Small intestine (tissue), 7 donors: ENCODE data around the gene ACKR1. TPM values are rescaled to one million over a fixed set of nuclear protein-coding genes. Genes with fewer than 3 reads are reported as not detected.

Experiments
- DNase-seq, 2 donors: peaks; one replicate each; pipeline versions ENCODE4 v3.0.0 to v3.0.0-alpha.2; 2013
- FAIRE-seq: peaks from 2 replicates; lab custom pipeline; 2012; peaks lifted over from hg19 to GRCh38; lab: Jason Lieb, UNC
- H3K27ac ChIP-seq, 3 donors: one replicate each; pipeline ENCODE4 v1.5.1; 2013; ENCODE audit warnings: low read length in 2 of 3, mild to moderate bottlenecking in 2 of 3, control low read depth in 1 of 3, inconsistent platforms in 1 of 3, low read depth in 1 of 3, moderate library complexity in 1 of 3
- H3K27me3 ChIP-seq, 3 donors: one replicate each; pipeline ENCODE4 v1.6.1; 2013; ENCODE audit warnings: low read length in 3 of 3, inconsistent platforms in 1 of 3; ENCODE audit not compliant: control insufficient read depth in 3 of 3, insufficient read depth in 3 of 3
- H3K36me3 ChIP-seq, 3 donors: one replicate each; pipeline ENCODE4 v1.6.1; 2013; ENCODE audit warnings: low read length in 3 of 3, inconsistent platforms in 1 of 3, low read depth in 1 of 3, mild to moderate bottlenecking in 1 of 3, moderate library complexity in 1 of 3; ENCODE audit not compliant: control insufficient read depth in 3 of 3, insufficient read depth in 2 of 3
- H3K4me1 ChIP-seq, 3 donors: one replicate each; pipeline ENCODE4 v1.6.1; 2013; ENCODE audit warnings: low read length in 2 of 3, inconsistent platforms in 1 of 3, low read depth in 1 of 3, mild to moderate bottlenecking in 1 of 3, moderate library complexity in 1 of 3; ENCODE audit not compliant: control insufficient read depth in 3 of 3, insufficient read depth in 2 of 3
- H3K4me3 ChIP-seq, 3 donors: one replicate each; pipeline ENCODE4 v1.5.1; 2013; ENCODE audit warnings: low read length in 3 of 3, control low read depth in 1 of 3, inconsistent platforms in 1 of 3, low read depth in 1 of 3, mild to moderate bottlenecking in 1 of 3, moderate library complexity in 1 of 3
- H3K9me3 ChIP-seq, 2 donors: one replicate each; pipeline ENCODE4 v1.6.1; 2013; ENCODE audit warnings: low read depth in 1 of 2, low read length in 1 of 2; ENCODE audit not compliant: control insufficient read depth in 2 of 2, insufficient read depth in 1 of 2
- WGBS, 3 donors: extraction: QIAGEN DNeasy Blood & Tissue Kit; methylation state at CpG; one replicate each; pipeline ENCODE4 v1.1.7; 2013; 5-methylcytosine and 5-hydroxymethylcytosine counted together
- polyA plus RNA-seq, 4 donors: library from polyadenylated mRNA; stranded (reverse) in 3 of 4; unstranded in 1 of 4; fragments of 200-250 nt in 3 of 4; fragments of 120-200 nt in 1 of 4; gene quantifications; one replicate each; pipeline versions ENCODE4 v1.2.1 to v1.2.3, GENCODE V29; 2013
- donor health status: healthy with polysubstance abuse.
- donor health status: control.
- donor health status: control.
- donor health status: Bipolar disorder and iron deficiency.
- donor health status: healthy.

ACKR1 gene
- polyA plus RNA-seq, 4 donors: 1.3 to 96.8 (median 2.7) TPM

DNA sequence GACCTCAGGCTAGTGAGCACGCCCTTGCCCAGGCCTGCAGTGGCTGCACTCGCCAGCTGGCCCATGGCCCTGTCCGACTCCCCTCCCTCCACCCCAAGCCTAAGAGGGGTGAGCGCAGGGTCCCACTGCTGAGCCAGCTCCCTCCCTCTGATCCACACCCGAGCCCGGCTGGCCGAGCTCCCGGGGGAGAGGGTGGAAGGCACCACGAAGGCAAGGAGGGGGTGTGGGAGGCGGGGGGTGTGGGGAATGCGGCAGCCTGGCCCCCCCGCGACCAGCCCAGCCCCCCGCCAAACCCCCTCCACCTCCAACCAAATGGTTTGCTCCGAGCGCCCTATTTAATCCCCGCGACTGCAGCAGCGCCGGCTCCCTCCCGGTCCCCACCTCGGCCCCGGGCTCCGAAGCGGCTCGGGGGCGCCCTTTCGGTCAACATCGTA is 33.4 kb upstream of the ACKR1 start, which contains the start of gene CADM3:
CADM3 (plus strand) TSS at position 362 of the 434 bp plus-strand sequence. CDS start 151 bp downstream, outside the sequence.
- FAIRE-seq: no peak
- no peak within 1 kb of the TSS for H3K27ac ChIP-seq
- 5 to 19% (median 10%) methylated on average over 7 to 29 of the region's 29 CpGs for WGBS, 3 donors
- no peak for DNase-seq
- peaks cover 2 to 35% (median 5%) of the 10 kb centered on the region in 3 donors for H3K27me3 ChIP-seq
- H3K36me3 ChIP-seq: no peaks in the 10 kb centered on the region
- H3K4me1 ChIP-seq: no peaks in the 10 kb centered on the region
- peak within 1 kb of the TSS in 1 of 3 donors; percentile 19 for H3K4me3 ChIP-seq
- no peaks in the 10 kb centered on the region for H3K9me3 ChIP-seq

DNA sequence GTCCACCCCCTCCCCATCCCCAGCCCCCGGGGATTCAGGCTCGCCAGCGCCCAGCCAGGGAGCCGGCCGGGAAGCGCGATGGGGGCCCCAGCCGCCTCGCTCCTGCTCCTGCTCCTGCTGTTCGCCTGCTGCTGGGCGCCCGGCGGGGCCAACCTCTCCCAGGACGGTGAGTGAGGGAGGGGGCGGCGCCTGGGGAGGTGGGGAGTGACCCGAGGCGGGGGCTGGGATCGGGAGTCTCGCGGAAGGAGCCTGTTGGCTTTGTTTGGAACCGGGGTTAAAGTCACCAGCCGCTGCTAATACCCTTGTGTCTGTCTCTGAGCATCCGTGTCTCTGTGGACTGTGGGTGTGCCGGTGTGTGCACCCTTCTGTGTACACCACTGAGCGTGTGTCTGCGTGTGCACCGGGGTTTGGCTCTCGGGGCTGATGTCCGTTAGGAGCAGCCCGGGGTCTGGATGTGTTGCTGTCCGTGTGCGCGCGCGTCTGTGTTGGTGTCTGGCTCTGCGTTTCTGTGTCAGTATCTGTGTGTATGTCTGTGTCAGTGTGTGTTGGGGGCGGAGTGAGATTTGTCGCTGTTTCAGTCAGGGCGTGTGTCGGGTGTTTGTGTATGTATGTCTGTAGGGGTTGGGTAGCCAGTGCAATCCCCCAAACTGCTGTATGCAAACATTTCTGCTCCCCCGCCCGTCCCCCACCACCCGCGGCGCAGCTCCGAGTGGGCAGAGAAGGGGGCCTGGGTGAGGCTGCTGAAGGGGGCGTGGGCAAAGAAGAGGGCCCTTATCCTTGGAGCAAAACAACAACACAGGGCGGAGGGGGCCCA is 32.8 kb upstream of the ACKR1 start:
- H3K4me3 ChIP-seq: peak overlapping the region in 1 of 3 donors; percentile 19
- no peaks in the 10 kb centered on the region for H3K9me3 ChIP-seq
- H3K27ac ChIP-seq: no peak overlapping the region
- H3K4me1 ChIP-seq: no peaks in the 10 kb centered on the region
- H3K36me3 ChIP-seq: no peaks in the 10 kb centered on the region
- DNase-seq (no peak), FAIRE-seq (no peak)
- 2 to 6% (median 5%) methylated on average over 45 to 49 of the region's 49 CpGs for WGBS, 3 donors
- peaks cover 2 to 35% (median 5%) of the 10 kb centered on the region in 3 donors for H3K27me3 ChIP-seq

DNA sequence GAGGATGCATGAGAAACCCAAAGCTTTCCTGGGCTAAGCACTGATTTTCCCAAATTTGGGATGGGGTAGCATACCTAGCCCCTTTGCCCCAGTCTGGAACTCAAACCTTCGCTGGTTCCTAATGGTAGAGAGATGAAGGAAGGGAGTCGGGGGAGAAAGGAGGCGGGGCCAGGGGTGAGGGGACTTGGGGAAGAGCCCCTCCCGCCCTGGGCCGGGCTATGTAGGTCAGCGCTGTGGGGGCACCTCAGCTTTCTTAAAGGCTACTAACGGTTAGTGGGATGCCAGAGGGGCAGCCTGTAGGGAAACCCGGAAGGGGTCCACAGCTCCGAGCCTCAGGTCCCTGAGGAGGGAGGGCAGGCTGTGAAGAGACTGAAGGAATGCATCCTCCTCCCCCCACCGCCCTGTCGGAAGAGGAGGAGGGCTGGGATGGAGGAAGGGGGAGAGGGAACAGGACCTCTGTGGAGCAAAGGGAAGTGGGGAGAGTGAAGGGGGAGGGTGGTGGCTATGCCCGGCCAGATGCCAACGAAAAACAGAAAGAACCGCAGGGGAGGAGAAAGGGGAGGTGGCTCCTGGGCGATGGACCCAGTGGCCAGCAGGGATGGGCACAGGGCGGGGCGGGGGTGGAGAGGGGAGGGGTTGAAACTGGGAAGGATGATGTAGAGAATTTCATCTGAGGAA is 31.9 kb upstream of the ACKR1 start:
- DNase-seq: no peak
- WGBS, 3 donors: 2 to 9% (median 4%) methylated on average over 17 of the region's 17 CpGs
- no peak for FAIRE-seq
- peak overlapping the region in 1 of 3 donors; percentile 19 for H3K4me3 ChIP-seq
- H3K27me3 ChIP-seq: peaks cover 2 to 35% (median 5%) of the 10 kb centered on the region in 3 donors
- H3K4me1 ChIP-seq: no peaks in the 10 kb centered on the region
- no peak overlapping the region for H3K27ac ChIP-seq
- H3K36me3 ChIP-seq: no peaks in the 10 kb centered on the region
- no peaks in the 10 kb centered on the region for H3K9me3 ChIP-seq

DNA sequence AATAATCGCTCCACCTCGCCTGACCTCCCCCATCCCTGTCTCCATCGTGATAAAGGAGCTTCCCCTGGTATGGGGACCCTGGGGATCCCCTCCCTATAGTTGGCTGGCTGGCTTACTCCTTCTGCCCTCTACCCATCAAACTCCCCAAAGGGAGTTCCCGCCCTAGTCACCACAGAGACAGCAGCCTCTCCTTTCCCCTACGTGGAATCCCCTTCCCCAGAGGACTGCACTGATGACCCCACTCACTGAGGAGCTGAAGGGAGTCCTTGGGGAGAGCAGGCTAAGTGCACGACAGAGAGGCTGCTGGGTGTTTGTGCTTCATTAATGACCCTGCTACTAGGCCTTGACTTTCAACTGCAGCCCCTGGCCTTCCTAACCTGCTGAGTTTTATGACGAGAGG is 31.4 kb upstream of the ACKR1 start:
- Histone ChIP-seq H3K4me3 (no peak overlapping the region), H3K27ac (no peak overlapping the region), H3K9me3 (no peaks in the 10 kb centered on the region), H3K36me3 (no peaks in the 10 kb centered on the region), H3K27me3 (peaks cover 0 to 35% (median 5%) of the 10 kb centered on the region in 3 donors), H3K4me1 (no peaks in the 10 kb centered on the region)
- FAIRE-seq (no peak), DNase-seq (no peak)
- WGBS, 3 donors: 31% methylated on average over 7 of the region's 7 CpGs

DNA sequence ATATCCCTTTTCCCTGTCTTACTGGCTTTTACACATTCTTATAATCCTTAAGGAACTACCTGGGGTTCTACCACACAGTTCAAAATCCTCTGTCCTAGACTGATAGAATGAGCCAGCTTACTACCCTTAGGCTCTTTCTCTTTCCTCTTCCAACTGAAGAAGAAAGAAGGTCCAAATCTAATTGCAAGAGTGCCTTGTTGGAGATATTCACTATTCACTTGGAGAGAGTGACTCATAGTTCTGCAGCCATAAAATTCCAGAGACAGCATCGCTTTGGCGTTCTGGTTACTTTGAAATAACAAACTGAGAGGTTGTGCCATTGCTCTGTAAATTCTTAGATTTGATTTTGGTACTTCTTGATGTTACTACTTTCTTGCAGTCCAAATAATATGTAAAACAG is 29.1 kb upstream of the ACKR1 start:
- Histone ChIP-seq H3K9me3 (no peaks in the 10 kb centered on the region), H3K27me3 (peaks cover 0 to 33% (median 5%) of the 10 kb centered on the region in 3 donors), H3K4me1 (no peaks in the 10 kb centered on the region), H3K36me3 (no peaks in the 10 kb centered on the region), H3K4me3 (no peak overlapping the region), H3K27ac (no peak overlapping the region)
- FAIRE-seq (no peak), DNase-seq (no peak)
- WGBS, 3 donors: 66 to 78% (median 71%) methylated on average over 2 of the region's 2 CpGs

DNA sequence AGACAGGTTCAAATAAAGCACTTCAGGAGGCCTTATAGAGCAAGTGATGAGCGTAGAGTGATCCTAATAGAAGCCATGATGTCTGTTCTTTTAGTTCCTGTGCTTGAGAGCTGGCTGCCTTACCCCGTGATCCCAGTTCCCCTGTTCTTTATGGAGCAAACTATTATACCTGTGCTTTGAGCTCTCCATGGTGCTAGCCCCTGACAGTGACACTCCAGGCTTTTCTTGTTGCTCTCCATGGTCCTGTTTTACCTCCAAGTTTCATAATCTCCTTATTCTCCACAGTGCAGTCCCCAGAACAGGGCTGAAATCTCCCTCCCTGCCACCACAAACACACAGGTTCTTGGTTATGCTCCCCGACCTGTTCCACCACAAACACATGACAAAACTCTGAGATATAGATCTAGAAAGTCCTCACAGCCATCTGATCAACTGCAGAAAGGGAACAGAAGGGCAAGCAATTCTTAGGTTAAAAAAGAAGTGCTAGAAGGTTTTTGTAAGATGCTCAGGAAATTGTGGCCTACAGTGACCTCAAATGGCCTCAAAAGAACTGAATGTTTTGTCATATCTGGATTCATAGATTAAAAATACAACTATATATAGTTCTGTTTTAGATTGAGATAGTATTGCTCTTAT is 27.3 kb upstream of the ACKR1 start:
- Histone ChIP-seq H3K4me1 (no peaks in the 10 kb centered on the region), H3K27me3 (peaks cover 0 to 15% (median 8%) of the 10 kb centered on the region in 3 donors), H3K36me3 (no peaks in the 10 kb centered on the region), H3K4me3 (no peak overlapping the region), H3K9me3 (no peaks in the 10 kb centered on the region), H3K27ac (no peak overlapping the region)
- peak; percentile 29 to 89 for DNase-seq
- 9 to 13% (median 10%) methylated on average over 3 of the region's 3 CpGs for WGBS, 3 donors
- FAIRE-seq: no peak

DNA sequence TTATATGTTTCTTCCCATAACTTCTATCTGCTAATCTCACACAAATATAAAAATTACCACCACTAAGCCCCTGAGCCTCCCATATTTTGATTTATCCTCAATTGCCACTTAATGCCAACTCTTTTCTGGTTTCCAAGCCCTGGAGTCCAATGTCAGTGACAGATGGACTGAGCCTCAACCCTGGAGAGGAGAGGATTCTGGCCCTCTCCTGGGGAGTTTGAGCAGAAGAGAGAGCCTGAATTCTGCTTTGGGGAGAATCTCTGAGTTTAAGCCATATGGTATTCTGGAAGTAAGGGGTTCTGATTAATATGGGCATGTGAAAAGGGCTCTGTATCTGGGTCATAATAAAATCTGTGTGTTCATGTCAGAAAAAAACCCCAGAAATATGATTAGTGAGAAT is 24.8 kb upstream of the ACKR1 start:
- DNase-seq: no peak
- H3K4me3 ChIP-seq: no peak overlapping the region
- no peak for FAIRE-seq
- H3K27me3 ChIP-seq: peaks cover 0 to 7% (median 3%) of the 10 kb centered on the region in 3 donors
- H3K27ac ChIP-seq: no peak overlapping the region
- no peaks in the 10 kb centered on the region for H3K4me1 ChIP-seq
- no peaks in the 10 kb centered on the region for H3K9me3 ChIP-seq
- no peaks in the 10 kb centered on the region for H3K36me3 ChIP-seq

DNA sequence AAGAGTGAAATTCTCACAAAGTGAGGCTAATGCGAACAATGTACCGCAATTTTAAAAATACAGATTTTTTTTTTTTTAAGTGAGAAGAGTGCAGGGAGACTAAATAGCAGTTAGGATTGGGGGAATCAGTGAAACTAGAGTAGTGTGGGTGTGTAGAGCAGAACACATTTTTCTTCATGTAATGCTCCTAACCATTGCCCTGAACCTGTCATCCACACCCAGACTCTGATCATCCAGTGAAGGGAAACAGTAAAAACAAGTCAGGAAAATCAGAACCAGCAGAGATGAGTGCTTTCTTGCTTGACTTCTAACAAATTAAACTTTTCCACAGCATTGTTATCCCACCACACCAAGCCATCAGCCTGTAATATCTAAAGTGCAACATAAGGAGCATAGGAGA is 24.2 kb upstream of the ACKR1 start:
- 96 to 99% (median 98%) methylated on average over 2 of the region's 2 CpGs for WGBS, 3 donors
- H3K4me1 ChIP-seq: no peaks in the 10 kb centered on the region
- DNase-seq (no peak), FAIRE-seq (no peak)
- no peaks in the 10 kb centered on the region for H3K36me3 ChIP-seq
- H3K9me3 ChIP-seq: no peaks in the 10 kb centered on the region
- H3K4me3 ChIP-seq: no peak overlapping the region
- peaks cover 0 to 7% (median 3%) of the 10 kb centered on the region in 3 donors for H3K27me3 ChIP-seq
- H3K27ac ChIP-seq: no peak overlapping the region
